SK-N-SH (cell line): Measurements from ENCODE around the gene LRRFIP2. TPM values are rescaled to one million over a fixed set of nuclear protein-coding genes. Genes with fewer than 3 reads are reported as not detected.

Experiments used
- CTCF ChIA-PET: fragments of 300-600, 350-600 bp; formaldehyde crosslinking; extraction: SDS; loops from one replicate; lab custom pipeline; 2021; lab: Yijun Ruan, JAX
- POLR2A ChIA-PET: fragments of 350-600 bp; sonication (Branson Sonifier 250); formaldehyde crosslinking; extraction: SDS; loops from one replicate; lab custom pipeline; 2020; ENCODE audit warnings: antibody characterized with exemption, inconsistent platforms; lab: Yijun Ruan, JAX
- DNase-seq: peaks from one replicate; pipeline ENCODE4 v3.0.0; 2012
- H2AFZ ChIP-seq: fragments of 200-600 bp; sonication (generic); 2 replicates; pipeline ENCODE4 v1.8.1; 2016; ENCODE audit warnings: antibody characterized with exemption, mild to moderate bottlenecking, low read depth
- H3F3A ChIP-seq: fragments of 200-600 bp; sonication (generic); replicated peaks from 2 replicates; pipeline ENCODE3; 2016; ENCODE audit warnings: antibody characterized with exemption, mild to moderate bottlenecking; ENCODE audit not compliant: insufficient read depth
- H3K27ac ChIP-seq, 2 experiments: fragments of 200-500 bp in 1 of 2; fragments of 200-600 bp in 1 of 2; sonication (Bioruptor generic) in 1 of 2; sonication (generic), shearing (Covaris generic) in 1 of 2; 2 replicates each; pipeline versions ENCODE4 v1.5.1 to v1.6.1; 2014 to 2016; ENCODE audit warnings: low read depth in 2 of 2, inconsistent platforms in 1 of 2, low read length in 1 of 2, mild to moderate bottlenecking in 1 of 2, mixed read lengths in 1 of 2
- H3K27me3 ChIP-seq: fragments of 200-600 bp; sonication (generic), shearing (Covaris generic); 2 replicates; pipeline ENCODE4 v1.6.1; 2016; ENCODE audit warnings: mixed run types; ENCODE audit not compliant: insufficient read depth
- H3K36me3 ChIP-seq, 2 experiments: fragments of 200-500 bp in 1 of 2; fragments of 200-600 bp in 1 of 2; sonication (Bioruptor generic) in 1 of 2; sonication (generic) in 1 of 2; replicated peaks in 1 of 2; 2 replicates each; pipeline versions ENCODE3 to v1.5.1; 2014 to 2016; ENCODE audit warnings: low read length in 1 of 2, mild to moderate bottlenecking in 1 of 2; ENCODE audit not compliant: insufficient read depth in 2 of 2, control insufficient read depth in 1 of 2
- H3K4me1 ChIP-seq, 2 experiments: fragments of 200-500 bp in 1 of 2; fragments of 200-600 bp in 1 of 2; sonication (Bioruptor generic) in 1 of 2; sonication (generic), shearing (Covaris generic) in 1 of 2; 2 replicates each; pipeline versions ENCODE4 v1.5.1 to v1.6.1; 2014 to 2016; ENCODE audit warnings: low read depth in 1 of 2, low read length in 1 of 2, mixed run types in 1 of 2; ENCODE audit not compliant: insufficient read depth in 2 of 2, control insufficient read depth in 1 of 2
- H3K4me2 ChIP-seq: fragments of 200-600 bp; sonication (generic), shearing (Covaris generic); 2 replicates; pipeline ENCODE4 v1.6.1; 2017; ENCODE audit warnings: mixed run types
- H3K4me3 ChIP-seq, 2 experiments: fragments of 200-500 bp in 1 of 2; fragments of 200-600 bp in 1 of 2; sonication (Bioruptor generic) in 1 of 2; sonication (generic), shearing (Covaris generic) in 1 of 2; 2 replicates each; pipeline versions ENCODE4 v1.5.1 to v1.8.1; 2014 to 2016; ENCODE audit warnings: low read depth in 2 of 2, inconsistent platforms in 1 of 2, low read length in 1 of 2, mild to moderate bottlenecking in 1 of 2, mixed read lengths in 1 of 2, moderate library complexity in 1 of 2
- H3K79me2 ChIP-seq: fragments of 200-600 bp; sonication (generic); 2 replicates; pipeline ENCODE4 v1.8.1; 2017; ENCODE audit warnings: mild to moderate bottlenecking; ENCODE audit not compliant: insufficient read depth
- H3K9ac ChIP-seq: fragments of 200-600 bp; sonication (generic); 2 replicates; pipeline ENCODE4 v1.6.1; 2017; ENCODE audit warnings: mixed run types
- H3K9me2 ChIP-seq: fragments of 200-600 bp; sonication (generic); 2 replicates; pipeline ENCODE4 v1.6.1; 2017; ENCODE audit warnings: mixed run types
- H3K9me3 ChIP-seq: fragments of 200-600 bp; sonication (generic); 2 replicates; pipeline ENCODE4 v1.6.1; 2017; ENCODE audit warnings: mixed run types, mild to moderate bottlenecking, moderate library complexity
- H4K20me1 ChIP-seq: fragments of 200-600 bp; sonication (generic); 2 replicates; pipeline ENCODE4 v1.6.1; 2017; ENCODE audit warnings: mild to moderate bottlenecking, mixed run types; ENCODE audit not compliant: insufficient read depth
- CHD2 ChIP-seq: fragments of 150-350 bp; IDR thresholded peaks from 2 replicates; pipeline ENCODE4 v1.6.1; 2018; ENCODE audit warnings: low read length; ENCODE audit not compliant: partially characterized antibody
- ELF1 ChIP-seq: IDR thresholded peaks from 2 replicates; pipeline ENCODE4 v1.4.0; 2012
- EZH2phosphoT487 ChIP-seq: fragments of 200-600 bp; sonication (generic); IDR thresholded peaks from 2 replicates; pipeline ENCODE4 v1.6.1; 2017; ENCODE audit warnings: low read depth, mixed run types, mild to moderate bottlenecking, antibody characterized with exemption, moderate library complexity, borderline replicate concordance
- FOSL2 ChIP-seq: IDR thresholded peaks from 2 replicates; pipeline ENCODE4 v1.4.0; 2012; ENCODE audit warnings: low read depth, mild to moderate bottlenecking, moderate library complexity, borderline replicate concordance
- FOXM1 ChIP-seq: IDR thresholded peaks from 2 replicates; pipeline ENCODE4 v1.4.0; 2012; ENCODE audit warnings: low read depth, mild to moderate bottlenecking
- GATA2 ChIP-seq: sonication (generic); formaldehyde crosslinking; IDR thresholded peaks from 2 replicates; pipeline ENCODE4 v1.5.0; 2020; ENCODE audit warnings: mild to moderate bottlenecking, missing genetic modification reagents
- MXI1 ChIP-seq: IDR thresholded peaks from 2 replicates; pipeline ENCODE4 v1.6.1; 2012; ENCODE audit warnings: mild to moderate bottlenecking, low read depth, low read length, improper control_type of control experiment
- NFIC ChIP-seq: IDR thresholded peaks from 2 replicates; pipeline ENCODE4 v1.4.0; 2012; ENCODE audit warnings: borderline replicate concordance
- POLR2AphosphoS5 ChIP-seq: IDR thresholded peaks from 2 replicates; pipeline ENCODE4 v1.6.1; 2012; ENCODE audit warnings: low read depth, low read length
- RAD21 ChIP-seq: IDR thresholded peaks from 2 replicates; pipeline ENCODE4 v1.6.1; 2012; ENCODE audit warnings: mild to moderate bottlenecking, low read length
- RCOR1 ChIP-seq: fragments of 150-350 bp; IDR thresholded peaks from 2 replicates; pipeline ENCODE4 v1.6.1; 2017; ENCODE audit warnings: antibody characterized with exemption, low read length
- RFX5 ChIP-seq: IDR thresholded peaks from 2 replicates; pipeline ENCODE4 v1.6.1; 2012; ENCODE audit warnings: mild to moderate bottlenecking, improper control_type of control experiment, low read length
- SIN3A ChIP-seq: IDR thresholded peaks from 2 replicates; pipeline ENCODE4 v1.6.1; 2012; ENCODE audit warnings: low read depth, mild to moderate bottlenecking, low read length, moderate library complexity, borderline replicate concordance
- TCF12 ChIP-seq: IDR thresholded peaks from 2 replicates; pipeline ENCODE4 v1.4.0; 2012
- USF1 ChIP-seq: IDR thresholded peaks from 2 replicates; pipeline ENCODE4 v1.4.0; 2012; ENCODE audit warnings: low read depth, borderline replicate concordance
- USF2 ChIP-seq: fragments of 150-350 bp; IDR thresholded peaks from 2 replicates; pipeline ENCODE4 v1.6.1; 2017; ENCODE audit warnings: antibody characterized with exemption, low read length, low read depth, borderline replicate concordance
- WGBS: methylation state at CpG from one replicate; pipeline ENCODE4 v1.1.6; 2017; ENCODE audit warnings: low lambda C conversion rate; 5-methylcytosine and 5-hydroxymethylcytosine counted together
- polyA plus RNA-seq, 3 experiments: library from polyadenylated mRNA; depleted of rRNA; stranded (reverse); fragments of >200 nt; gene quantifications; 2 replicates each; pipeline ENCODE4 v1.2.3, GENCODE V29; 2012
- TF ChIP-seq, protein P1 (sequence below): IDR thresholded peaks from 2 replicates; pipeline ENCODE4 v1.4.0; 2012; ENCODE audit warnings: low read depth
- TF ChIP-seq, protein P2 (sequence below): IDR thresholded peaks from 2 replicates; pipeline ENCODE4; 2012
- TF ChIP-seq, protein P3 (sequence below): fragments of 150-350 bp; IDR thresholded peaks from 2 replicates; pipeline ENCODE4 v1.6.1; 2016; ENCODE audit warnings: mild to moderate bottlenecking, low read depth, low read length
- TF ChIP-seq, protein P4 (sequence below): fragments of 200-600 bp; sonication (generic); IDR thresholded peaks from 2 replicates; pipeline ENCODE4 v1.6.1; 2017; ENCODE audit warnings: antibody characterized with exemption, mild to moderate bottlenecking, moderate library complexity

The LRRFIP2 gene
- polyA plus RNA-seq, 1 of the 3 experiments (the other 2 are of a cell fraction), result 27.2 TPM

- Histone ChIP-seq H3K9ac (no peak overlapping the region), H3F3A (peaks cover 25% of the 10 kb centered on the region), H3K79me2 (peaks cover 47% of the 10 kb centered on the region), H3K36me3 (peaks cover 5 to 16% of the 10 kb centered on the region in 2 experiments), H3K27ac (no peak overlapping the region), H3K27me3 (no peaks in the 10 kb centered on the region), H3K4me3 (no peak overlapping the region), H4K20me1 (no peaks in the 10 kb centered on the region)
- WGBS, result 92% methylated on average over 1 of the region's 1 CpG
- CTCF ChIA-PET, result interaction anchor here (0.9 kb wide), 1 partner anchor 99 kb away, joined by 4 read pairs; no protein-coding TSS in a partner anchor
- POLR2A ChIA-PET, result no interaction called here
- DNase-seq, result no peak
- TF ChIP-seq EZH2phosphoT487, result no peak
- no peak for TF ChIP-seq SIN3A
- TF ChIP-seq USF1, result no peak
- TF ChIP-seq CHD2, result no peak
- TF ChIP-seq RFX5, result no peak
- TF ChIP-seq GATA2 (CRISPR knock-in tag), result no peak
- TF ChIP-seq RAD21, result no peak
- no peak for TF ChIP-seq RCOR1
- no peak for TF ChIP-seq TCF12
- TF ChIP-seq NFIC, result no peak
- TF ChIP-seq, protein P1, sequence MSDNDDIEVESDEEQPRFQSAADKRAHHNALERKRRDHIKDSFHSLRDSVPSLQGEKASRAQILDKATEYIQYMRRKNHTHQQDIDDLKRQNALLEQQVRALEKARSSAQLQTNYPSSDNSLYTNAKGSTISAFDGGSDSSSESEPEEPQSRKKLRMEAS, result no peak
- TF ChIP-seq, protein P2, sequence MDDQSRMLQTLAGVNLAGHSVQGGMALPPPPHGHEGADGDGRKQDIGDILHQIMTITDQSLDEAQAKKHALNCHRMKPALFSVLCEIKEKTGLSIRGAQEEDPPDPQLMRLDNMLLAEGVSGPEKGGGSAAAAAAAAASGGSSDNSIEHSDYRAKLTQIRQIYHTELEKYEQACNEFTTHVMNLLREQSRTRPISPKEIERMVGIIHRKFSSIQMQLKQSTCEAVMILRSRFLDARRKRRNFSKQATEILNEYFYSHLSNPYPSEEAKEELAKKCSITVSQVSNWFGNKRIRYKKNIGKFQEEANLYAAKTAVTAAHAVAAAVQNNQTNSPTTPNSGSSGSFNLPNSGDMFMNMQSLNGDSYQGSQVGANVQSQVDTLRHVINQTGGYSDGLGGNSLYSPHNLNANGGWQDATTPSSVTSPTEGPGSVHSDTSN, result no peak
- no peak for TF ChIP-seq USF2
- TF ChIP-seq MXI1, result no peak
- TF ChIP-seq FOSL2, result no peak
- TF ChIP-seq FOXM1, result no peak
- no peak for TF ChIP-seq POLR2AphosphoS5
- no peak for TF ChIP-seq ELF1
- TF ChIP-seq, protein P3, sequence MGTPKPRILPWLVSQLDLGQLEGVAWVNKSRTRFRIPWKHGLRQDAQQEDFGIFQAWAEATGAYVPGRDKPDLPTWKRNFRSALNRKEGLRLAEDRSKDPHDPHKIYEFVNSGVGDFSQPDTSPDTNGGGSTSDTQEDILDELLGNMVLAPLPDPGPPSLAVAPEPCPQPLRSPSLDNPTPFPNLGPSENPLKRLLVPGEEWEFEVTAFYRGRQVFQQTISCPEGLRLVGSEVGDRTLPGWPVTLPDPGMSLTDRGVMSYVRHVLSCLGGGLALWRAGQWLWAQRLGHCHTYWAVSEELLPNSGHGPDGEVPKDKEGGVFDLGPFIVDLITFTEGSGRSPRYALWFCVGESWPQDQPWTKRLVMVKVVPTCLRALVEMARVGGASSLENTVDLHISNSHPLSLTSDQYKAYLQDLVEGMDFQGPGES, result no peak
- TF ChIP-seq, protein P4, sequence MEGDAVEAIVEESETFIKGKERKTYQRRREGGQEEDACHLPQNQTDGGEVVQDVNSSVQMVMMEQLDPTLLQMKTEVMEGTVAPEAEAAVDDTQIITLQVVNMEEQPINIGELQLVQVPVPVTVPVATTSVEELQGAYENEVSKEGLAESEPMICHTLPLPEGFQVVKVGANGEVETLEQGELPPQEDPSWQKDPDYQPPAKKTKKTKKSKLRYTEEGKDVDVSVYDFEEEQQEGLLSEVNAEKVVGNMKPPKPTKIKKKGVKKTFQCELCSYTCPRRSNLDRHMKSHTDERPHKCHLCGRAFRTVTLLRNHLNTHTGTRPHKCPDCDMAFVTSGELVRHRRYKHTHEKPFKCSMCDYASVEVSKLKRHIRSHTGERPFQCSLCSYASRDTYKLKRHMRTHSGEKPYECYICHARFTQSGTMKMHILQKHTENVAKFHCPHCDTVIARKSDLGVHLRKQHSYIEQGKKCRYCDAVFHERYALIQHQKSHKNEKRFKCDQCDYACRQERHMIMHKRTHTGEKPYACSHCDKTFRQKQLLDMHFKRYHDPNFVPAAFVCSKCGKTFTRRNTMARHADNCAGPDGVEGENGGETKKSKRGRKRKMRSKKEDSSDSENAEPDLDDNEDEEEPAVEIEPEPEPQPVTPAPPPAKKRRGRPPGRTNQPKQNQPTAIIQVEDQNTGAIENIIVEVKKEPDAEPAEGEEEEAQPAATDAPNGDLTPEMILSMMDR, result no peak
- TF ChIP-seq, all 33 proteins: peak for 0
- H3K9me2 ChIP-seq, result no peaks in the 10 kb centered on the region
- peaks cover 0 to 7% of the 10 kb centered on the region in 2 experiments; a peak in 2 of 4 replicates for H3K4me1 ChIP-seq
- no peak overlapping the region for H2AFZ ChIP-seq
- no peak overlapping the region for H3K4me2 ChIP-seq
- H3K9me3 ChIP-seq, result no peaks in the 10 kb centered on the region
Observed at GRCh38 chr3:37112987-37113386, 61.4 kb downstream of the LRRFIP2 start.
